HL-60/S4 treated with retinoic acid at 250 ng/mL for 4 days and 3 days (cell line): Measurements from ENCODE around the gene ANKRD2.
"Not testable (repeated sequence)": the region's sequence is repeated elsewhere in the genome, so short reads cannot be mapped to it uniquely, and the experiment has no call there.

Experiments
- in situ Hi-C: fragments of 300-500 bp; cut with MboI; formaldehyde crosslinking; loops from 2 replicates; pipeline ENCODE4 v1.7.0; 2022; ENCODE audit warnings: low sequenced_read_pairs

Gene ANKRD2

GRCh38 chr10:97570789-97571471 lies 1.6 kb upstream of the ANKRD2 start:
- in situ Hi-C loops = no loop called here

- in situ Hi-C loops = no loop called here
These were observed 957 bp upstream of the ANKRD2 start for GRCh38 chr10:97571622-97572021.

GRCh38 chr10:97573021-97573420 lies 442 bp downstream of the ANKRD2 start:
- in situ Hi-C loops = no loop called here

- in situ Hi-C loops = no loop called here
These were observed 1.1 kb downstream of the ANKRD2 start for GRCh38 chr10:97573672-97574071.

GRCh38 chr10:97574374-97575126 lies 2.0 kb downstream of the ANKRD2 start:
- in situ Hi-C loops = no loop called here

- in situ Hi-C loops = no loop called here
These were observed 2.6 kb downstream of the ANKRD2 start for GRCh38 chr10:97575127-97575668.

GRCh38 chr10:97576487-97576886 lies 3.9 kb downstream of the ANKRD2 start:
- in situ Hi-C loops = not testable (repeated sequence)

- in situ Hi-C loops = no loop called here
These were observed 5.1 kb downstream of the ANKRD2 start for GRCh38 chr10:97577701-97578100.

GRCh38 chr10:97578171-97578844 lies 5.7 kb downstream of the ANKRD2 start:
- in situ Hi-C loops = no loop called here

GRCh38 chr10:97580421-97581367 lies 8.1 kb downstream of the ANKRD2 start:
- in situ Hi-C loops = no loop called here

- in situ Hi-C loops = no loop called here
These were observed 9.6 kb downstream of the ANKRD2 start for GRCh38 chr10:97582169-97582568.

- in situ Hi-C loops = no loop called here
These were observed 10.9 kb downstream of the ANKRD2 start for GRCh38 chr10:97583476-97583875.

- in situ Hi-C loops = no loop called here
These were observed 11.7 kb downstream of the ANKRD2 start, which contains the start of gene HOGA1 for GRCh38 chr10:97584060-97584797. Gene HOGA1, plus strand, starts transcription at chr10:97584389. Its CDS starts 315 bp downstream, at chr10:97584704.

GRCh38 chr10:97584798-97585438 lies 12.3 kb downstream of the ANKRD2 start:
- in situ Hi-C loops = no loop called here

GRCh38 chr10:97585439-97585811 lies 12.8 kb downstream of the ANKRD2 start:
- in situ Hi-C loops = no loop called here

GRCh38 chr10:97587183-97587582 lies 14.6 kb downstream of the ANKRD2 start:
- in situ Hi-C loops = no loop called here

- in situ Hi-C loops = no loop called here
These were observed 16.9 kb downstream of the ANKRD2 start, which contains the start of gene C10orf62 for GRCh38 chr10:97589479-97589878. Gene C10orf62, plus strand, starts transcription at chr10:97589721. Its CDS starts 177 bp downstream, at chr10:97589898.

- in situ Hi-C loops = no loop called here
These were observed 17.6 kb downstream of the ANKRD2 start for GRCh38 chr10:97590082-97590747.
